Breast epithelium (tissue), 3 donors: ENCODE data around the gene ADGRV1.
A peak's percentile ranks its signal among the peaks of the same experiment; 100 is the strongest.

ENCODE experiments used
- POLR2A ChIP-seq: fragments of 450-650 bp; IDR thresholded peaks from one replicate; pipeline ENCODE4 v1.6.1; 2016; ENCODE audit warnings: antibody characterized with exemption, mild to moderate bottlenecking, moderate library complexity
- POLR2AphosphoS5 ChIP-seq, 3 donors: sonication (generic); formaldehyde crosslinking; IDR thresholded peaks; one replicate each; pipeline ENCODE4 v1.6.1; 2017; ENCODE audit warnings: antibody characterized with exemption in 3 of 3
- TF ChIP-seq, protein P1 (sequence below), 3 donors: fragments of 450-650 bp; IDR thresholded peaks; one replicate each; pipeline ENCODE4 v1.5.1; 2016 to 2017; ENCODE audit warnings: antibody characterized with exemption in 3 of 3, mild to moderate bottlenecking in 3 of 3, moderate library complexity in 3 of 3

DNA sequence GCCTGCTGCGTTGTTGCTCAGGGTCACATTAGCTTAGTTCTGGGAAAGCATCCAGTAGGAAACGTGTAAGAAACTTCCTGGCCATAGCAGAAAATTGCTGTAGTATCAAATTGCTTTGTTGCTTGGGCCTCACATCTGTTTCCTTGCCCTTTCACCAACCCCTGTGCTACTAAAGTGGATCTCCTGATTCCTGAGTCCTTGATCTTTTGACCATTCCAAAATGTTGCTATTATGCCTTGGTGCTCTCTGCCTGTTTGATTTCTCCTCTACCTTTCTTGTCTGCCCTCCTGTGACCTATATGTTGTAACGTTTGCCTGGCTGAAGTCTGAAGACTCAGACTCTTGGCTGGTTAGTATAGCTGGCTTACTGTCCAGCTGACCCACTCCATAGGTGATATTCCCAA is 350.5 kb downstream of the ADGRV1 start:
- TF ChIP-seq, protein P1, sequence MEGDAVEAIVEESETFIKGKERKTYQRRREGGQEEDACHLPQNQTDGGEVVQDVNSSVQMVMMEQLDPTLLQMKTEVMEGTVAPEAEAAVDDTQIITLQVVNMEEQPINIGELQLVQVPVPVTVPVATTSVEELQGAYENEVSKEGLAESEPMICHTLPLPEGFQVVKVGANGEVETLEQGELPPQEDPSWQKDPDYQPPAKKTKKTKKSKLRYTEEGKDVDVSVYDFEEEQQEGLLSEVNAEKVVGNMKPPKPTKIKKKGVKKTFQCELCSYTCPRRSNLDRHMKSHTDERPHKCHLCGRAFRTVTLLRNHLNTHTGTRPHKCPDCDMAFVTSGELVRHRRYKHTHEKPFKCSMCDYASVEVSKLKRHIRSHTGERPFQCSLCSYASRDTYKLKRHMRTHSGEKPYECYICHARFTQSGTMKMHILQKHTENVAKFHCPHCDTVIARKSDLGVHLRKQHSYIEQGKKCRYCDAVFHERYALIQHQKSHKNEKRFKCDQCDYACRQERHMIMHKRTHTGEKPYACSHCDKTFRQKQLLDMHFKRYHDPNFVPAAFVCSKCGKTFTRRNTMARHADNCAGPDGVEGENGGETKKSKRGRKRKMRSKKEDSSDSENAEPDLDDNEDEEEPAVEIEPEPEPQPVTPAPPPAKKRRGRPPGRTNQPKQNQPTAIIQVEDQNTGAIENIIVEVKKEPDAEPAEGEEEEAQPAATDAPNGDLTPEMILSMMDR (IDR thresholded peaks at IDR 0.05): no peak
- TF ChIP-seq POLR2A: no peak
- peak in 2 of 3 donors; percentile 13 to 39 for TF ChIP-seq POLR2AphosphoS5 (IDR thresholded peaks at IDR 0.05)
